Thyroid gland (tissue), 4 donors: ENCODE measurements around the gene MBD3L5. TPM values are rescaled to one million over a fixed set of nuclear protein-coding genes. Genes with fewer than 3 reads are reported as not detected.

Experiments used
- DNase-seq, 2 donors: peaks; one replicate each; pipeline ENCODE4 v3.0.0-alpha.2; 2019
- H3K27ac ChIP-seq, 3 donors: fragments of 200-600 bp; sonication (generic); 1 replicate in 2 of 3; 2 replicates in 1 of 3; pipeline ENCODE4 v1.5.1; 2016 to 2019; ENCODE audit warnings: mild to moderate bottlenecking in 1 of 3, moderate library complexity in 1 of 3
- H3K27me3 ChIP-seq: fragments of 200-600 bp; sonication (generic); one replicate; pipeline ENCODE4 v1.5.1; 2019
- H3K36me3 ChIP-seq, 2 donors: fragments of 200-600 bp; sonication (generic); one replicate each; pipeline ENCODE4 v1.5.1; 2016 to 2019
- H3K4me1 ChIP-seq, 2 donors: fragments of 200-600 bp; sonication (generic); one replicate each; pipeline ENCODE4 v1.5.1; 2017 to 2019
- H3K4me3 ChIP-seq, 3 donors: fragments of 200-600 bp; sonication (generic); replicated peaks in 1 of 3; 1 replicate in 2 of 3; 2 replicates in 1 of 3; pipeline ENCODE4 v1.5.1; 2016; ENCODE audit warnings: mild to moderate bottlenecking in 1 of 3
- H3K9me3 ChIP-seq: fragments of 200-600 bp; sonication (generic); one replicate; pipeline ENCODE4 v1.5.1; 2017
- POLR2A ChIP-seq, 2 donors: fragments of 450-650 bp; IDR thresholded peaks; one replicate each; pipeline ENCODE4 v1.6.1; 2017; ENCODE audit warnings: antibody characterized with exemption in 2 of 2, mild to moderate bottlenecking in 2 of 2, moderate library complexity in 1 of 2
- WGBS, 2 donors: methylation state at CpG; one replicate each; pipeline ENCODE4 v1.1.5; 2017; 5-methylcytosine and 5-hydroxymethylcytosine counted together
- intact Hi-C: fragments of 100-400 bp; cut with DNase I; formaldehyde crosslinking; loops from one replicate; pipeline ENCODE4 v1.15.1; 2023
- total RNA-seq, 4 donors: library from RNA; depleted of rRNA; stranded (reverse); fragments of >200 nt; gene quantifications; one replicate each; pipeline ENCODE4 v1.2.3, GENCODE V29; 2016
- TF ChIP-seq, protein P1 (sequence below), 6 experiments: fragments of 200-600 bp in 3 of 6; fragments of 450-650 bp in 3 of 6; sonication (generic) in 3 of 6; IDR thresholded peaks; one replicate each; pipeline ENCODE4 v1.5.1; 2016 to 2019; ENCODE audit warnings: antibody characterized with exemption in 6 of 6, mild to moderate bottlenecking in 2 of 6, inconsistent platforms in 1 of 6, moderate library complexity in 1 of 6

MBD3L5 gene
- total RNA-seq, 4 donors from 2014 or later, result not detected

DNA sequence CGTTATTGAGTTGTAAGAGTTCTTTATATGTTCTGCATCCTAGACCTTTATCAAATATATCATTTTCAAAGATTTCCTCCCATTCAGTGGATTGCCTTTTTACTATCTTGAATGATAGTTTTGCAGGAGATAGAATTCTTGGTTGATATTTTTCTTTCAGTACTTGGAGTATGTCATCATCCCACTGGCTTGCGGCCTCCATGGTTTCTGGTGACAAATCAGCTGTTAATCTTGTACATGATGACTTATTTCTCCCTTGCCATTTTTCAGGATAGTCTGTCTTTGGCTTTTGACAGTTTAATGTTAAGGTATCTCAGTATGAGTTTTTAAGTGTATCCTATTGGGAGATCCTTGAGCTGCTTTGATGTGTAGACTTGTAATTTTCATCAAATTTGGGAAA lies 47.6 kb downstream of the MBD3L5 start:
- intact Hi-C loops, result no loop called here
- Histone ChIP-seq H3K27me3 (no peaks in the 10 kb centered on the region), H3K4me3 (no peak overlapping the region), H3K36me3 (peaks cover 97 to 98% of the 10 kb centered on the region in 2 donors), H3K27ac (no peak overlapping the region), H3K4me1 (no peaks in the 10 kb centered on the region), H3K9me3 (peaks cover 12% of the 10 kb centered on the region)
- TF ChIP-seq POLR2A (IDR thresholded peaks at IDR 0.05), result no peak
- TF ChIP-seq, protein P1, sequence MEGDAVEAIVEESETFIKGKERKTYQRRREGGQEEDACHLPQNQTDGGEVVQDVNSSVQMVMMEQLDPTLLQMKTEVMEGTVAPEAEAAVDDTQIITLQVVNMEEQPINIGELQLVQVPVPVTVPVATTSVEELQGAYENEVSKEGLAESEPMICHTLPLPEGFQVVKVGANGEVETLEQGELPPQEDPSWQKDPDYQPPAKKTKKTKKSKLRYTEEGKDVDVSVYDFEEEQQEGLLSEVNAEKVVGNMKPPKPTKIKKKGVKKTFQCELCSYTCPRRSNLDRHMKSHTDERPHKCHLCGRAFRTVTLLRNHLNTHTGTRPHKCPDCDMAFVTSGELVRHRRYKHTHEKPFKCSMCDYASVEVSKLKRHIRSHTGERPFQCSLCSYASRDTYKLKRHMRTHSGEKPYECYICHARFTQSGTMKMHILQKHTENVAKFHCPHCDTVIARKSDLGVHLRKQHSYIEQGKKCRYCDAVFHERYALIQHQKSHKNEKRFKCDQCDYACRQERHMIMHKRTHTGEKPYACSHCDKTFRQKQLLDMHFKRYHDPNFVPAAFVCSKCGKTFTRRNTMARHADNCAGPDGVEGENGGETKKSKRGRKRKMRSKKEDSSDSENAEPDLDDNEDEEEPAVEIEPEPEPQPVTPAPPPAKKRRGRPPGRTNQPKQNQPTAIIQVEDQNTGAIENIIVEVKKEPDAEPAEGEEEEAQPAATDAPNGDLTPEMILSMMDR (IDR thresholded peaks at IDR 0.05), result no peak
- 99 to 100% methylated on average over 2 of the region's 2 CpGs for WGBS, 2 donors
- DNase-seq, result no peak

Other genes starting within 250 kb of the MBD3L5 start
- gene ADGRE1, start 143.0 kb upstream of the MBD3L5 start, total RNA-seq, result not detected
- gene MBD3L2B, start 9.1 kb upstream of the MBD3L5 start, total RNA-seq, result not detected
- gene MBD3L4, start 9.6 kb downstream of the MBD3L5 start, total RNA-seq, result not detected
- not detected for gene MBD3L2, start 18.7 kb downstream of the MBD3L5 start, total RNA-seq
- gene MBD3L3, start 28.1 kb downstream of the MBD3L5 start, total RNA-seq, result not detected
- 10 to 100 TPM in 3 of 4 donors, 1 to 10 TPM in 1; 9.5 to 16.9 (median 13.7) TPM for gene ZNF557, start 39.1 kb downstream of the MBD3L5 start, total RNA-seq